HG02759 (cell line): ENCODE measurements around the gene ATP2A2.

Source experiments
- ATAC-seq: cut with Tn5 transposase; IDR thresholded peaks from one replicate; pipeline ENCODE4 v1.9.1; 2021; ENCODE audit warnings: mild to moderate bottlenecking, moderate library complexity; ENCODE audit not compliant: unreplicated experiment

The ATP2A2 gene

GRCh38 chr12:110258466-110258865 lies 22.6 kb upstream of the ATP2A2 start:
- no peak for ATAC-seq

GRCh38 chr12:110262442-110263388 lies 18.3 kb upstream of the ATP2A2 start:
- no peak for ATAC-seq

DNA sequence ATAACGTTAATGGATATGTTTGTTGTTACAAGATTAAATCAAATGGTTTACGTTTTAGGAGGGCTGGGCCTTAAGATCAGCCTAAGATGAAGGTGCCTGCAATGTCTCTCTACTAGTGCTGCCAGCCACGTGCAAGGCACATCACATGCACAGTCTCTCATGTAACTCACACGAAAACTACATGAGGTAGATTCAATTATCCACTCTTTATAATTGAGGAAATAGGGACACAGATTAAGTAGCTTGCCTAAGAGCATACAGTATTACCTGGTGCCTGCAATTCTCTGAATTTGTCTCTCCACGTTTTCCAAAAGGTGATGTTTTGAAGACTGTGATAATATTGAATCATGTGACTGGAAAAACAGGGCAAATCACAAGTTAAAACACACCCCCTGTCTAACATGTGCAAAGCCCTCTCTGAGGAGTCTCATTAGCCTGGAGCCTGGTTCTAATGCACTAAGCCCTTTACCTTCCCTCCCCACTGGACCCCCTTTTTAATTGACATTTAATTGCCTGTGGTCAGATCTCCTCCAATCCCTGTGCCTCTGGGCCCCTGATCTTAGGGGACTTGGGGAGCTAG lies 14.6 kb upstream of the ATP2A2 start:
- ATAC-seq = no peak

DNA sequence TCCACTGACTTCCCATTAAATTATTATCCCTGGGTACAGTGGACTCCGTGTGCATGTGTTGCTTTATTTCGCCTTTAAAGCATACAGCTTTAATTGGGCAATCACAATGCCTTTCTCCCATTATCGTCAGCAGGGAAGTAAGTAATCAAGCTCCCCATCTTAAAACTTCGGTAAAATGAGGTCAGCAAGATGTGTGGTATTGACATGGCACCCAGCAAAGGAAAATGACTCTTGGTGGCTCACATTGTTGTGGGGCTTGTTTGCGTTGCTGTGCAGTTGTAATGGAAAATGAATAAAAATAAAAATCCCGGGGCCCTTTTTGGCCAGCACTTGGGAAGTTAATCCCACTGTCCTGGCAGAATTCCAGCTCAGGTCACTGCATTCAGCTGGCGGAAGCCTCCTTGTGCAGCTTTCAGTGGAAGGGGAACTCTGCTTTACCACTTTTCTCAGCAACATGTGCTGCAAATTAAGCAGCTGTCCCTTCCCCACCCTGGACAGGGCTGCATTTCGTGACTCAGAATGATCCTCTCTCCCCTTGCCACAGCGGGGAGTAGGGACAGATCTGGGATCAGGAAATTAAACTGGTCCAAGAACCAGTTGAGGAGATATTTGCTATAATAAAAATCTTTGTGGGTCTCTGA lies 13.9 kb upstream of the ATP2A2 start:
- no peak for ATAC-seq

DNA sequence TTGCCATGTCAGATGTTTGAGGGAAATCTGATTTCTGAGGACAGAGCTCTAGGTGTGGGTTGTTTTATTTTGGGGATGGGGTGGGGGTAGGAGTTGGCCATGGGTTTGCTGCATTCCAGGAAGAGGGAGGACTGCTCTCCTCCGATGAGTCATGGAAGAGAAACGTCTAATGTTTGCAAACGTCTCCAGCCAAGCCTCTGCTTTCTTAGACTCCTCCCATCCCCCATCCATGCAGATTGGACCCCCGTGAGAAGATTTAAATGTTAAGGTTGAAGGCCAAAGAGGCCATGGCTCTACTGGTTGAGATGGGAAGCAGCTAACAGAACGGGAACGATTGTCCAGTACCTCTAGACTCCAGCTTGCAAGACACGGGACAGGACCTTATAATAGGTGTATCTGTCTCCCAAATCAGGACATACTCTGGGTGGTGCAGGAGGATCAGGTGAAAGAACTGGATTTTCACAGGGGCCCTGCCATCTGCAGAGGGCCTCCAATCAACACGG lies 11.4 kb upstream of the ATP2A2 start:
- ATAC-seq = no peak

GRCh38 chr12:110270125-110270962 lies 10.7 kb upstream of the ATP2A2 start:
- ATAC-seq = no peak

GRCh38 chr12:110271015-110271414 lies 10.0 kb upstream of the ATP2A2 start:
- ATAC-seq = no peak

GRCh38 chr12:110277530-110278254 lies 3.4 kb upstream of the ATP2A2 start:
- no peak for ATAC-seq

- ATAC-seq = no peak
Observed at GRCh38 chr12:110278255-110278536, 2.9 kb upstream of the ATP2A2 start.

DNA sequence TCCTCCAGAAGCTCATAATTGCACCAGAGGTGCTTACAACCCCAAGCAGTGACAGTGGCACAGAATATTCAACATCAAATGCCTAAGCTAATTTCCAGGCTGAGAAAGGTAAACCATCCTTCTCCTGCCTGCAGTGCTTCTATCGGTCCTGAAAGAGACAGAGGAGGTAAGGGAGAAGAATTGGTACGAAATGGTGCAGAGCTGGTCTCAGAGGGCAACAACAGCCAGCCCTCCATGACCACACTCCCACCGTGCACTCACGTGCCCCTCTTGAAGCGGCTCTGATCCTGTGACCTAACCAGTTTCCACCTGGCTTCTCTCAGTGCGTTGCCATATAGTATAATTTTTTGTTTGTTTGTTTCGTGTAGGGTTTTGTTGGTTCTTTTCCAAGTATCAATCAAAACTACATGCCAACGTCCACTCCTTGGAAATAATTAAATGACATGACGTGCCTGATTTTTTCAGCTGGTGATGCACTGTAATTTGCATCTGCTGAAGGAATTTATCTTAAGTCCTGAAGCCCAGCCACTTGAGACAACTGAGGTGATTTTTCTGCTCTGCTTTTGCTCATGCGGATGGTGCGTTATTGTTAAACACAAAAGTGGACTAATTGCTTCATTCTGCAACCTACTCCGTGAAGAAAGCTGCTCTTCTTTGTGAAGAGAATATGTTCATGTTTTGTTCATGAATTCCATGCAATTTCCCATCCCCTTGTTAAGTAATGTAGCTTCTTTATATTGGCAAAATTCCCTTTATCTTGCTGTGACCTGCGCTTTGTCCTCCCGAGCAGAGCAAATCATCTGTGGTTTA lies 1.3 kb upstream of the ATP2A2 start:
- no peak for ATAC-seq

DNA sequence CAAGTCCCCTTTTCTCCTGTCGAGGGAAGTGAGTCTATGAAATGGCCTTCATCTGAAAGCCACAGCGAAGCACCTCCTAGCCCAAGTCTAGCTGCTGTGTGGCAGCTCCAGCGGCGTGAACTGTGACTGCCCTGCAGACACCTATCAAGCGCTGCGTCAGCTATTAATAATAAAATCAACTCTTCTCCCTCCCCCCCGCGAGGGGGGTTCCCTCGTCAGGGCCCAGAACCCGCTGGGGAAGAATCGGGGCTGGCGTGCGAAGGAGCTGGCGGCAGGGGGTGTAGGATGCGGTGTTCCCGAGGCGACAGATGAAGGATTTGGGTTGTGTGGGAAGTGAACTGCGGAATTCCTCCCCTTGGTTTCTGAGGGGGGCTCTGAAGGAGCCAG lies 662 bp upstream of the ATP2A2 start:
- peak; percentile 3 for ATAC-seq

DNA sequence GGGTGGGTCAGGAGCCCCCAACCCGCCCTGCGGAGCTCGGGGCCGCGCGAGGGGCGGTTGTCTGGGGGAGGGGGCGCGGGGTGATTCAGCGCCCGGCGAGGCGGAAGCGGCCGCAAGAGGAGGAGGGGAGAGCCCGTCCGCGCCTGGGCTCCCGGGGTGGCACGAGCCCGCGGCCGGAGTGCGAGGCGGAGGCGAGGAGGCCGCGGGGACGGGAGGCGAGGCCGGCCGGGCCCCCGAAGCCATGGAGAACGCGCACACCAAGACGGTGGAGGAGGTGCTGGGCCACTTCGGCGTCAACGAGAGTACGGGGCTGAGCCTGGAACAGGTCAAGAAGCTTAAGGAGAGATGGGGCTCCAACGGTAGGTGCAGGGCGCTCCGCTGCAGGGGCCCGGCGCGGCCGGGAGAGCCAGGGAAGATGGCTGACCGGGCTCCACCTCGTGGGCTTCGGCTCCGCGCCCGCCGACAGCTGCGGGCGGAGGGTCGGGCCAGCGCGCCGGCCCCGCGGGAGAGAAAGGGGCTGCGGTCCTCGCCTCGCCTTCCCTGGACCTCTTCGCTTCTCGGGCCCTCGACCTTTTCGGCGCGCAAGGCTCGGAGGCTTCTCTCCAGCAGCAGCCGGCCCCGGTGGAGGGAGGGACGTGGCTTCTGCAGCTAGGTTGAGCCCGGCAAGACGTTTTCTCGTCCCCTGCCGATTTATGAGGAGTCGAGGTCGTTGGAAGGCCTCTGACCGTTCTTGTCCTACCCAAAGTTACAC lies 677 bp downstream of the ATP2A2 start:
- ATAC-seq = peak; percentile 47

DNA sequence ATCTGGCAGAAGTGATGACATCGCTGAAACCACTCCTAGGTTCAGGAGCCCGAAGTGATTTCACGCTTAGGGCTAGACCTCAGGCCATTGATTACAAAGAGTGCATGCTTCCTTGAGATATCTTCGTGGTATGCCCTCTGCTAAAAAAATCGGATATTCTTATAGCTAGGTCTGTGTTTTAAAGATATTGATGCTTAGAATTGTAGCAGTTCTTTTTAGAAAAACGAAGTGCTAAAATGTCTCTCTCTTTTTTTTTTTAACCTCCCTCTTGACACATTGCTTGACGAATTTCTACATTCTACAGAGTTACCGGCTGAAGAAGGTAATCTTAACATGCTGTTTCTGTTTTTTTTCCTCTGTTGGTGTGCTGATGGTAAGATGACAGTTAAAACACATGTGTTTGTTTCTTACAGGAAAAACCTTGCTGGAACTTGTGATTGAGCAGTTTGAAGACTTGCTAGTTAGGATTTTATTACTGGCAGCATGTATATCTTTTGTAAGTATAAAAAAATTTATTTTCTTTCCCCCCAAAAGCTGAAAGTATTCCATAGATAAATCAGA lies 1.3 kb downstream of the ATP2A2 start:
- ATAC-seq = no peak

DNA sequence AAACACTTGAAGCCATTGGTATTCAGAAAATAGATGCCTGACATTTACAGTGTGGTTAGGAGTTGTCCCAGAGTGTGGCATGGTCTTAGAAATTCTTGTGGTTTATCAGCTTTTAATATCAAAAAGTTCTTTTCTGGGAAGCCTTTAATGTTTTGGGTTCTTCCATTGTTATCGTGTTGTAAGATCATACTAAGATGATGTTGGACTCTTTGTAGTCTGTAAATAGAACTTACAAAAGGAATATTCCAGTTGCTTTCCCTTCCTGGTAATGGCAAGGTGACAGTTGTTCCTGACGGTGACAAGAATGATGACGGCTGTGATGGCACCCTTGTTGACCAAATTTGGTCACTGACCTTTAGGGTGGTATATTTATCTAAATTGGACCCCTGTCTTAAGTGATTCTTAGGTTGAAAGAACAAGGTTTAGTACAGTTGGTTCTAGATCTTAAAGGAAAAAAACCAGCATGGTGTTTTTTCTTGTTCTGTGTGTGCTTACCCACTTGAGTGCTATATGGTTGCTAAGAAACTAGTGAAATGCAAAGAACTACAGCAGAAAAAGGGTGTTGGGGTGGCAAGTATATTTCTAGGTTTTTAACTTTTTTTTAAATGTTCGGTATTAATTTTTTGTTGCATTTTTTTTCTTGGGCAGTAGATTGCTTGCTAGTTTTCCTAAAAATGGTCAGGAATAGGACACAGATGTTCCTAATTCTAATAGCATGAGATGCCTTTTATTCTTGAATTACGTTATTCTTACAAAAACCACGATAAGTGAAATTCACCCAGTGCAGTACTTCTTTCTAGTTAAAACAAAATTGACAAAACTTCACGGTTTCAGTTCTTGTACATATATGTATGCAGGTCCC lies 2.1 kb downstream of the ATP2A2 start:
- no peak for ATAC-seq

GRCh38 chr12:110284597-110284996 lies 3.5 kb downstream of the ATP2A2 start:
- no peak for ATAC-seq

- no peak for ATAC-seq
Observed at GRCh38 chr12:110286623-110287022, 5.6 kb downstream of the ATP2A2 start.

DNA sequence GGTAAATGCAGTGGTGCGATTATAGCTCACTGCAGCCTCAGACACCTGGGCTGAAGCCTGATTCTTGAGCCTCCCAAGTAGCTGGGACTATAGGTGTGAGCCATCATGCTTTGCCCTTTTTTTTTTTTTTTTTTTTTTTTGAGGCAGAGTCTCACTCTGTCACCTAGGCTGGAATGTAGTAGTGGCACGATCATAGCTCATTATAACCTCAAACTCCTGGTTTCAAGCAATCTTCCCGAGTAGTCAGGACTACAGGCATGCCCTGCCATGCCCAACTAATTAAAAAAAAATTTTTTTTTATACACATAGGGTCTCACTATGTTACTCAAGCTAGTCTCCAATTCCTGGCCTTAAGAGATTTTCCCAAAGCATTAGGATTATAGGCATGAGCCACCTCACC lies 6.9 kb downstream of the ATP2A2 start:
- no peak for ATAC-seq
